SHP77 (cell line): ENCODE data around the gene PRKCA.
"Not testable (repeated sequence)": the region's sequence is repeated elsewhere in the genome, so short reads cannot be mapped to it uniquely, and the experiment has no call there.

Experiments used
- DNase-seq, 2 experiments: peaks; one replicate each; lab custom pipeline; 2025; lab: John Stamatoyannopoulos, UW

The PRKCA gene

DNA sequence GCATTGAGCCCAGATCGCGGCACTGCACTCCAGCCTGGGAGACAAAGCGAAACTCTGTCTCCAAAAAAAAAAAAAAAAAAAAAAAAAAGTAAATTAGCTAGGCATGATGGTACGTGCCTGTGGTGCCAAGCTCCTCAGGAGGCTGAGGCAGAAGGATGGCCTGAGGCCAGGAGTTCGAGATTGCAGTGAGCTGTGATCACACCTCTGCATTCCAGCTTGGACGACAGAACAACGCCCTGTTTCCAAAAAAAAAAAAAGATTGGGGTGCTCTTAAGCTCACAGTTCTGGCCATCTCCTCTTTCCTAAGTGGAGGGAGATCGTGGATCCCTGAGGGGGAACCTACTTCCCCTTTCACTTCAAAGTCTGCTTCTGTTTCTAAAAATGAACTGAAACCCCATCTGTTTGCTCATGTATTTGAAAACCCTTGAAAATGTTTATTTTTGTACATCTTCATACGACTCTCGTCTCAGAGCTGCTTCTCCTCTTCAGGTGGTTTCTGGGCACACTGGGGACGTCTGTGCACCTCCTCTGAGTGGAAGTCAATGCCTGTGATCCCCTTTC lies 138.8 kb downstream of the PRKCA start:
- no peak for DNase-seq

GRCh38 chr17:66443166-66443565 lies 140.8 kb downstream of the PRKCA start:
- no peak for DNase-seq

- DNase-seq, result no peak
Measured at GRCh38 chr17:66443606-66444005, 141.2 kb downstream of the PRKCA start.

DNA sequence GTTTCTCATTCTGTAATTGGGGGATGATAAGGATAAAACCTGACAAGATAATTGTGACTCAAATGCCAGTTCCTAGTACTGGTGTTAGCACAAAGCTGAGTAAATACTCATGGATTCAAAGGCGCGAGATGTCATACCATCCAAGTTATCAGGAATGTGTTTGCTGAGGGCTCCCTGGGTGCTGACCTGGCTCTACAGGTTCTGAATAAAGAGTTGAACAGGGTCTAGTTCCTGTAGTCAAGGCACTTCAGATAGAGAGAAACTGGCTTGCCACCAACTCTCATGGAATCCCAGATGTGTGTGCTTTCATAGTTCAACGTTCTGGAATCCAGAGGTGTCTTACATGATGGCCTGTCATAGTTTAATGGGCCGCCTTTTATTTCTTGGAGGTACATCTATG lies 141.6 kb downstream of the PRKCA start:
- no peak for DNase-seq

GRCh38 chr17:66445229-66445628 lies 142.8 kb downstream of the PRKCA start:
- DNase-seq, result no peak

DNA sequence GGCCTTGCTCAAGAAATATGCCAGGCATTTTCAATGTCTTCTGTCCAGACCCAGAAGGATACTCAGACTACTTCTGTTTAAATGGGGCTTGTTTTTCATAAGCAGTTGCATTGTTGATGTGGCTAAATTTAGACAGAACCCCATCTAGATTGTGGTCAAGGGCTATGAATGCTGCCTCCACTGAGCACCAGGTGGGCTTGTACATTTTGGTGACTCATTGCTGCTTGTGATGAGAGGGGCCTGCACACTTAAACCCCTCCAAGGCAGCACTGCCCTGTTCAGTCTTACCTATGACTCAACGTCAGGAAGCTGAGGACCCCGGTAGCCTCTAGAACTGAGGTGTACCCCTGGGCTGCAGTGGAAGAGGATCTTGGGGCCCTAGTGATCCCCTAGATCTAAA lies 144.0 kb downstream of the PRKCA start:
- no peak for DNase-seq

GRCh38 chr17:66447159-66447558 lies 144.7 kb downstream of the PRKCA start:
- DNase-seq, result no peak

DNA sequence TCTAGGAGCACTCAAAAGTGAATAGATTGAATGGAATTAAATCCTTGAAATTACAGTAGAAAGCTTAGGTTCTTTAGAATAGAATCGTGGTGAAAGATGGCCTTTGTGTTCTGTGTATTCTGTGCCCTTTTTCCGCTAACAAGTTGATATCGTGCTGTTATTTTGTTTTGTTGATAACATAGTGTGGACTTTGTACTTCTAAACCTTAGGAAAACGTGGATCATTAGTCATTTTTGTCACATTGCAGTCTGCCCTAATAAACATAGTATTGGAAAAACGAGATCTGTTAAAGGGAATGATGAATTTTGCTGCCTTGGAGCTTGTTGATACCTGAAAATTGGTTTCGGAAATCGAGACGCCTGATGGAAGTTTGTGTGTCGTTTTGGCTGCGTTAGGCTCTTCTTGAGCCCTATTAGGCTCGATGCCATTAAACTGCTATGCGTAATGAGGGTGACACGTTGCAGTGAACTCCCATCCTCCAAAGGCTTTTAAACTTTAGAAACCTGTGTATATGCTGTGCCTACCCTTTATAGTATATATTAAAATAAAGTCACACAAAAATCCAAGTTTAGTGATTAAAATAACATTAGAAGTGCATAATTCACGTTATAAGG lies 145.7 kb downstream of the PRKCA start:
- no peak for DNase-seq

GRCh38 chr17:66449418-66449977 lies 147.1 kb downstream of the PRKCA start:
- DNase-seq, result no peak

- DNase-seq, result no peak
Measured at GRCh38 chr17:66450008-66450851, 147.8 kb downstream of the PRKCA start.

- DNase-seq, result no peak
Measured at GRCh38 chr17:66450852-66451158, 148.4 kb downstream of the PRKCA start.

- no peak for DNase-seq
Measured at GRCh38 chr17:66451188-66452149, 149.1 kb downstream of the PRKCA start.

DNA sequence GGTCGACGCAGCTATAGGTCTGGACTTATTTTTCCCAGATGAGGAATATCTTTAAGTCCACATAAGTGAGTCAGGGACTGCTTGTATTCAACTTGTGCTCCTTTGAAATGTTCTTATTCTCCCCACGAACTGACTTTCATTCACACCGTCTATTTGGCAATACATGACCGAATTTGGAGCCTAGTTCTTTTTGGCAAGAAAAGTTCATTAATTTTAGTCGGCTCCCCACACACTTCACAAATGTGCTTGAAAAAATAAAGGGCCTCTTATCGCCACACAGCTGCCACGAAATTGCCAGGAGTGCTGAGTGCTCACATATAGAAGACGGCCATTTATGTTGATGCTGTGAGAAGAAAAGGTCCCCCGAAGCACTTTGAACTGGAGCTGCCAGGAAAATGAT lies 152.6 kb downstream of the PRKCA start:
- no peak for DNase-seq

DNA sequence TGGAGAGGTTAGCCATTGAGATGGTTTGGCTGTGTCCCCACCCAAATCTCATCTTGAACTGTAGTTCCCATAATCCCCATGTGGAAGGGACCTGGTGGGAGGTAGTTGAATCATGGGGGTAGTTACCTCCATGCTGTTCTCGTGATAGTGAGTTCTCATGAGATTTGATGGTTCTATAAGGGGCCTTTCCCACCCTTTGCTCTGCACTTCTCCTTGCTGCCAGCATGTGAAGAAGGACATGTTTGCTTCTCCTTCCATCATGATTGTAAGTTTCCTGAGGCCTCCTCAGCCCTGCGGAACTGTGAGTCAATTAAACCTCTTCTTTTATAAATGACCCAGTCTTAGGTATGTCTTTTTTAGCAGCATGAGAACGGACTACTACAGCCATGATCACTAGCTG lies 155.1 kb downstream of the PRKCA start:
- not testable (repeated sequence) for DNase-seq

- DNase-seq, result no peak
Measured at GRCh38 chr17:66458782-66459181, 156.4 kb downstream of the PRKCA start.

- no peak for DNase-seq
Measured at GRCh38 chr17:66459811-66460270, 157.4 kb downstream of the PRKCA start.

- no peak for DNase-seq
Measured at GRCh38 chr17:66460558-66460957, 158.1 kb downstream of the PRKCA start.

- DNase-seq, result no peak
Measured at GRCh38 chr17:66461343-66461995, 159.1 kb downstream of the PRKCA start.

- no peak for DNase-seq
Measured at GRCh38 chr17:66462010-66462409, 159.6 kb downstream of the PRKCA start.

GRCh38 chr17:66464921-66465320 lies 162.5 kb downstream of the PRKCA start:
- no peak for DNase-seq

- DNase-seq, result no peak
Measured at GRCh38 chr17:66465701-66466100, 163.3 kb downstream of the PRKCA start.
